GM12878 (cell line): ENCODE results near the gene TEKT5. TPM values are rescaled to one million over a fixed set of nuclear protein-coding genes. Genes with fewer than 3 reads are reported as not detected.

ENCODE experiments used
- ATAC-seq: fragments of 200-7000 bp; cut with Tn5 transposase; 3 replicates; pipeline ENCODE4 v1.9.1; 2020; ENCODE audit warnings: mild to moderate bottlenecking, moderate library complexity
- BruUV-seq: library from RNA; stranded (reverse); fragments of 400-500 nt; replicated peaks from 2 replicates; lab custom pipeline; 2021; lab: Mats Ljungman, UMichigan
- CTCF ChIA-PET: fragments of 300-600 bp; sonication (Branson Sonifier 250); formaldehyde crosslinking; extraction: SDS; loops from one replicate; lab custom pipeline; 2021; ENCODE audit warnings: inconsistent platforms; lab: Yijun Ruan, JAX
- POLR2A ChIA-PET: fragments of 350-600 bp; formaldehyde crosslinking; extraction: SDS; loops from one replicate; lab custom pipeline; 2021; ENCODE audit warnings: inconsistent platforms; lab: Charles Lee
- RAD21 ChIA-PET: fragments of 300-600 bp; sonication (Branson Sonifier 250); formaldehyde crosslinking; loops from one replicate; lab custom pipeline; 2023; ENCODE audit warnings: antibody characterized with exemption; ENCODE audit not compliant: unreplicated experiment; lab: Charles Lee
- SMC1A ChIA-PET: fragments of 300-600 bp; sonication (Branson Sonifier 250); formaldehyde crosslinking; loops from one replicate; lab custom pipeline; 2023; ENCODE audit not compliant: unreplicated experiment, uncharacterized antibody; lab: Charles Lee
- DNase-seq: peaks from one replicate; pipeline ENCODE4 v3.0.0-alpha.2; 2011; ENCODE audit warnings: low read depth, low spot score
- FAIRE-seq: peaks from 3 replicates; lab custom pipeline; 2011; peaks lifted over from hg19 to GRCh38; lab: Jason Lieb, UNC
- H2AFZ ChIP-seq: 2 replicates; pipeline ENCODE4 v1.6.0; 2011; ENCODE audit warnings: low read depth, low read length, control low read depth; ENCODE audit not compliant: control insufficient read depth
- H3K27ac ChIP-seq: 2 replicates; pipeline ENCODE4 v1.5.1; 2011; ENCODE audit warnings: control low read depth; ENCODE audit not compliant: control insufficient read depth, insufficient read depth
- H3K27me3 ChIP-seq, 2 experiments: replicated peaks in 1 of 2; 2 replicates each; pipeline versions ENCODE4 v1.6.0 to v1.6.1; 2011; ENCODE audit warnings: low read length in 1 of 2; ENCODE audit not compliant: control insufficient read depth in 2 of 2, insufficient read depth in 2 of 2
- H3K36me3 ChIP-seq, 2 experiments: 2 replicates each; pipeline ENCODE4 v1.5.1; 2011; ENCODE audit warnings: low read length in 1 of 2; ENCODE audit not compliant: control insufficient read depth in 2 of 2, insufficient read depth in 2 of 2
- H3K4me1 ChIP-seq: 2 replicates; pipeline ENCODE4 v1.6.1; 2011; ENCODE audit warnings: mild to moderate bottlenecking, low read length, moderate library complexity, mixed read lengths; ENCODE audit not compliant: control insufficient read depth, insufficient read depth
- H3K4me2 ChIP-seq: 2 replicates; pipeline ENCODE4 v1.6.0; 2011; ENCODE audit warnings: control low read depth; ENCODE audit not compliant: control insufficient read depth, insufficient read depth
- H3K4me3 ChIP-seq: fragments of 200-600 bp; sonication (generic); 2 replicates; pipeline ENCODE4 v1.5.1; 2016
- H3K79me2 ChIP-seq: 2 replicates; pipeline ENCODE4 v1.6.0; 2011; ENCODE audit warnings: low read length; ENCODE audit not compliant: control insufficient read depth, insufficient read depth
- H3K9ac ChIP-seq: 2 replicates; pipeline ENCODE4 v1.8.0; 2011; ENCODE audit warnings: low read length, control low read depth, mixed read lengths; ENCODE audit not compliant: control insufficient read depth, insufficient read depth
- H3K9me3 ChIP-seq: replicated peaks from 3 replicates; pipeline ENCODE4 v1.5.1; 2011; ENCODE audit warnings: mild to moderate bottlenecking, low read length; ENCODE audit not compliant: control insufficient read depth, insufficient read depth
- H4K20me1 ChIP-seq: 2 replicates; pipeline ENCODE4 v1.6.0; 2011; ENCODE audit not compliant: control insufficient read depth, insufficient read depth
- CHD1 ChIP-seq: IDR thresholded peaks from 2 replicates; pipeline ENCODE4 v1.6.1; 2012; ENCODE audit warnings: low read depth, low read length, improper control_type of control experiment
- CHD4 ChIP-seq: fragments of 200-600 bp; sonication (generic); IDR thresholded peaks from 2 replicates; pipeline ENCODE4 v1.6.1; 2016; ENCODE audit warnings: mild to moderate bottlenecking
- FOXM1 ChIP-seq: IDR thresholded peaks from 2 replicates; pipeline ENCODE4 v1.6.1; 2012; ENCODE audit warnings: low read depth, mild to moderate bottlenecking, inconsistent platforms, low read length, moderate library complexity
- HDAC2 ChIP-seq: fragments of 200-600 bp; sonication (generic); IDR thresholded peaks from 2 replicates; pipeline ENCODE4 v1.6.1; 2017
- HDAC6 ChIP-seq: fragments of 200-600 bp; sonication (generic); IDR thresholded peaks from one replicate; pipeline ENCODE4 v1.8.0; 2017; ENCODE audit warnings: antibody characterized with exemption; ENCODE audit not compliant: unreplicated experiment
- HDGF ChIP-seq: fragments of 450-650 bp; IDR thresholded peaks from 2 replicates; pipeline ENCODE4 v1.6.1; 2016; ENCODE audit warnings: antibody characterized with exemption
- MEF2B ChIP-seq: fragments of 450-650 bp; IDR thresholded peaks from 2 replicates; pipeline ENCODE4 v1.6.1; 2018; ENCODE audit warnings: mild to moderate bottlenecking, moderate library complexity; ENCODE audit not compliant: partially characterized antibody, poor library complexity, severe bottlenecking
- MTA2 ChIP-seq: fragments of 450-650 bp; IDR thresholded peaks from 2 replicates; pipeline ENCODE4 v1.6.1; 2016; ENCODE audit warnings: low read depth, mild to moderate bottlenecking, moderate library complexity
- NFYB ChIP-seq: IDR thresholded peaks from 2 replicates; pipeline ENCODE4 v1.6.1; 2011; ENCODE audit warnings: low read depth, mild to moderate bottlenecking, low read length, improper control_type of control experiment, moderate library complexity; ENCODE audit not compliant: insufficient read depth
- NR2C1 ChIP-seq: fragments of 450-650 bp; IDR thresholded peaks from 2 replicates; pipeline ENCODE4 v1.6.1; 2017; ENCODE audit warnings: antibody characterized with exemption, mild to moderate bottlenecking, moderate library complexity
- NR2F1 ChIP-seq: fragments of 450-650 bp; conservative IDR thresholded peaks from 2 replicates; pipeline ENCODE4 v1.6.1; 2017; ENCODE audit warnings: mild to moderate bottlenecking
- RB1 ChIP-seq: fragments of 450-650 bp; formaldehyde crosslinking; IDR thresholded peaks from 2 replicates; pipeline ENCODE4 v1.6.1; 2017; ENCODE audit warnings: mild to moderate bottlenecking, borderline replicate concordance
- SUZ12 ChIP-seq: fragments of 200-600 bp; sonication (generic); IDR thresholded peaks from one replicate; pipeline ENCODE4 v1.6.1; 2018; ENCODE audit warnings: antibody characterized with exemption, mild to moderate bottlenecking; ENCODE audit not compliant: unreplicated experiment
- YY1 ChIP-seq: IDR thresholded peaks from 2 replicates; pipeline ENCODE4 v1.6.1; 2011; ENCODE audit warnings: low read depth, mild to moderate bottlenecking, low read length
- ZNF24 ChIP-seq: fragments of 450-650 bp; IDR thresholded peaks from 2 replicates; pipeline ENCODE4 v1.6.1; 2017; ENCODE audit warnings: antibody characterized with exemption, mild to moderate bottlenecking
- WGBS: methylation state at CpG from one replicate; pipeline ENCODE4 v1.1.6; 2016; ENCODE audit warnings: low lambda C conversion rate; ENCODE audit not compliant: insufficient replicate concordance, insufficient coverage; ENCODE audit errors: missing lambda C conversion rate; 5-methylcytosine and 5-hydroxymethylcytosine counted together
- in situ Hi-C: fragments of 300-500 bp; cut with MboI; formaldehyde crosslinking; loops from 9 replicates; pipeline ENCODE4 v1.14.3; 2018; ENCODE audit warnings: mixed read lengths
- intact Hi-C: fragments of 100-400 bp; cut with micrococcal nuclease; formaldehyde crosslinking; loops from one replicate; pipeline ENCODE4 v1.14.2; 2022; ENCODE audit not compliant: unreplicated experiment
- polyA plus RNA-seq, 11 experiments: library from polyadenylated mRNA; depleted of rRNA in 4 of 11; unstranded in 6 of 11; stranded (reverse) in 5 of 11; fragments of >200 nt; fragmentation: Nextera tagmentation in 4 of 11; fragmentation: Illumina TruSeq in 1 of 11; extraction: Ambion mirVana in 4 of 11; extraction: Trizol in 1 of 11; gene quantifications; 1 replicate in 1 of 11; 2 replicates in 10 of 11; pipeline versions ENCODE4 v1.2.1 to v1.2.3, GENCODE V29; 2011 to 2016; ENCODE audit warnings: inconsistent platforms in 2 of 11, missing spikeins in 2 of 11, low read depth in 1 of 11
- total RNA-seq, 4 experiments: library from RNA; depleted of rRNA in 3 of 4; stranded (reverse); fragments of >200 nt in 3 of 4; fragmentation: Illumina TruSeq in 1 of 4; extraction: Trizol in 1 of 4; gene quantifications; 2 replicates each; pipeline versions ENCODE4 v1.2.1 to v1.2.3, GENCODE V29; 2013 to 2021
- TF ChIP-seq, protein P1 (sequence below): IDR thresholded peaks from 2 replicates; pipeline ENCODE4 v1.6.1; 2011; ENCODE audit warnings: mild to moderate bottlenecking, low read depth, low read length, moderate library complexity; ENCODE audit not compliant: insufficient replicate concordance
- TF ChIP-seq, protein P2 (sequence below): fragments of 150-350 bp; IDR thresholded peaks from 2 replicates; pipeline ENCODE4 v1.6.1; 2014; ENCODE audit warnings: mild to moderate bottlenecking, low read depth, low read length

The TEKT5 gene
- total and polyA plus RNA-seq, 10 of the 15 experiments (the other 5 are each of a cell fraction or from before 2014, with no cell fraction given), result 0.19 to 2.2 (median 0.68) TPM; not detected in 1

DNA sequence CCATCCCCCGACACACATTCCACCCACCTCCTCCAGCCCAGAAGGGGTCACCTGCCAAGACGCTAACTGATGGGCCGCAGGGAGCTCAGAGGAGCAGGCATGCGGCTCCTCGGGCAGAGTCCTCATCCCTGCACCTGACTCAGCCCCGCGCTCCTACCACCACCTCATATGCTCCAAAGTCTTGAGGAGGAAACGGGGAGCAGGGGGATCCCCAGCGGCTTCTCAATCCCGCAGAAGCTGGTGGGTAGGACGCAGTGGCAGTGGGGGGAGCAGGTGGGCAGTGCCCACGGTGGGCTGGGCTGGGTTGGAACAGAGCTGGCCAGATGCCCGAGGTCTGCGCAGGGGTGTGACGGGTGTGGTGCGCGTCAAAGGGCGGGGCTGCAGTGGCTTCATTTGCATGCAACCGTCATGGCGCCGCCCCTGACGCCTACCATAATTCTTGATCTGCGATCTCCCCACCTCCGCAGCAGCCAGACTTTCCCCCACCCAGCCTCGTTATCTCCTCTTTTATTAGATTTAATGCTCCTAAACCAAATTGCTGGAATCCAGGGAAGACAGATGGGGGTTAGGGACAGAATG is 75.4 kb downstream of the TEKT5 start:
- TF ChIP-seq SUZ12, result no peak
- TF ChIP-seq YY1, result peak; percentile 55
- TF ChIP-seq, all 136 proteins: peak for 1
- ChIA-PET CTCF (no interaction called here), SMC1A (interaction anchor here (1.2 kb wide), 1 partner anchor 81 kb away, joined by 3 read pairs; no protein-coding TSS in a partner anchor), RAD21 (no interaction called here), POLR2A (no interaction called here)
- Histone ChIP-seq H2AFZ (no peak overlapping the region), H3K27ac (no peak overlapping the region), H3K27me3 (peaks cover 0 to 5% of the 10 kb centered on the region in 2 experiments; a peak in 1 of 4 replicates), H3K9me3 (no peaks in the 10 kb centered on the region), H3K4me2 (no peak overlapping the region), H3K36me3 (no peaks in the 10 kb centered on the region), H3K9ac (no peak overlapping the region), H3K4me3 (no peak overlapping the region), H3K4me1 (no peaks in the 10 kb centered on the region; the same call in 1 of the 2 replicates), H4K20me1 (no peaks in the 10 kb centered on the region), H3K79me2 (no peaks in the 10 kb centered on the region)
- in situ Hi-C loops, result no loop called here
- 20% methylated on average over 23 of the region's 25 CpGs for WGBS
- DNase-seq, result no peak
- BruUV-seq, result no TSS peak
- intact Hi-C loops, result no loop called here
- ATAC-seq, result peak; percentile 70
- FAIRE-seq, result no peak

DNA sequence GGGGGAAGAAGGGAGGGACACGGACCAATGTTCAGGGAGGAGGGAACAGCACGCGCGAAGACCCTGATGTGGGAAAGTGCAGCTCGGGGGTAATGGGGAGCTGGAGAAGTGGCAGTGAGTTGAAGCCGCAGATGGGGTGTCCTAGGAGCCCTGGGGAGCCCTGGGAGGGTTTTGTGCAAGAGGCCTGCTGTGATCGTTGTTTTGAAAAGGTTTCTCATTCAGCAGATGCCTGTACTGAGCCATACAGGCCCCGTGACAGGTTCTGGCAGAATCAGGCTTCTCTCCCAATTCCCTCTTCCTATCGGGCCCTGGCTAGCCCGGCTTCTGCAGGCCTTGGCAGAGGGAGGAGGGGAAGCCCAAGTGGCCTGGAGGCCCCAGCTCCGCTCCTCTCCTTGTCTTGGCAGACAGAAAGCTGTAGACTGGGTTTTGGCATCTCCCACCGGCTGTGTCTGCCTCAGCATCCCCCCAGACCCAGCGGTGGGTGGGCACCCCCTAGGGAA is 76.0 kb downstream of the TEKT5 start:
- Histone ChIP-seq H3K9ac (no peak overlapping the region), H3K36me3 (no peaks in the 10 kb centered on the region), H2AFZ (no peak overlapping the region), H4K20me1 (no peaks in the 10 kb centered on the region), H3K4me3 (no peak overlapping the region), H3K79me2 (no peaks in the 10 kb centered on the region), H3K27ac (no peak overlapping the region), H3K9me3 (no peaks in the 10 kb centered on the region), H3K27me3 (peaks cover 0 to 5% of the 10 kb centered on the region in 2 experiments; a peak in 1 of 4 replicates), H3K4me1 (no peaks in the 10 kb centered on the region; the same call in 1 of the 2 replicates), H3K4me2 (no peak overlapping the region)
- BruUV-seq, result no TSS peak
- RAD21 ChIA-PET, result no interaction called here
- ATAC-seq, result no peak
- CTCF ChIA-PET, result no interaction called here
- in situ Hi-C loops, result no loop called here
- intact Hi-C loops, result no loop called here
- POLR2A ChIA-PET, result no interaction called here
- WGBS, result 61% methylated on average over 12 of the region's 13 CpGs
- no peak for FAIRE-seq
- DNase-seq, result no peak
- SMC1A ChIA-PET, result no interaction called here
- TF ChIP-seq, protein P1, sequence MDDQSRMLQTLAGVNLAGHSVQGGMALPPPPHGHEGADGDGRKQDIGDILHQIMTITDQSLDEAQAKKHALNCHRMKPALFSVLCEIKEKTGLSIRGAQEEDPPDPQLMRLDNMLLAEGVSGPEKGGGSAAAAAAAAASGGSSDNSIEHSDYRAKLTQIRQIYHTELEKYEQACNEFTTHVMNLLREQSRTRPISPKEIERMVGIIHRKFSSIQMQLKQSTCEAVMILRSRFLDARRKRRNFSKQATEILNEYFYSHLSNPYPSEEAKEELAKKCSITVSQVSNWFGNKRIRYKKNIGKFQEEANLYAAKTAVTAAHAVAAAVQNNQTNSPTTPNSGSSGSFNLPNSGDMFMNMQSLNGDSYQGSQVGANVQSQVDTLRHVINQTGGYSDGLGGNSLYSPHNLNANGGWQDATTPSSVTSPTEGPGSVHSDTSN, result no peak
- TF ChIP-seq MTA2 (no peak), ZNF24 (no peak), HDAC6 (no peak), HDGF (no peak), RB1 (no peak), NR2F1 (no peak), CHD4 (no peak), CHD1 (no peak), MEF2B (no peak), HDAC2 (no peak), FOXM1 (no peak), NFYB (no peak), NR2C1 (no peak)
- TF ChIP-seq, protein P2, sequence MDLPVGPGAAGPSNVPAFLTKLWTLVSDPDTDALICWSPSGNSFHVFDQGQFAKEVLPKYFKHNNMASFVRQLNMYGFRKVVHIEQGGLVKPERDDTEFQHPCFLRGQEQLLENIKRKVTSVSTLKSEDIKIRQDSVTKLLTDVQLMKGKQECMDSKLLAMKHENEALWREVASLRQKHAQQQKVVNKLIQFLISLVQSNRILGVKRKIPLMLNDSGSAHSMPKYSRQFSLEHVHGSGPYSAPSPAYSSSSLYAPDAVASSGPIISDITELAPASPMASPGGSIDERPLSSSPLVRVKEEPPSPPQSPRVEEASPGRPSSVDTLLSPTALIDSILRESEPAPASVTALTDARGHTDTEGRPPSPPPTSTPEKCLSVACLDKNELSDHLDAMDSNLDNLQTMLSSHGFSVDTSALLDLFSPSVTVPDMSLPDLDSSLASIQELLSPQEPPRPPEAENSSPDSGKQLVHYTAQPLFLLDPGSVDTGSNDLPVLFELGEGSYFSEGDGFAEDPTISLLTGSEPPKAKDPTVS, result no peak
